Esophagus squamous epithelium (tissue), 4 donors: Measurements from ENCODE around the gene HTR2A.

Source experiments
- CTCF ChIP-seq, 6 experiments: fragments of 450-650 bp in 4 of 6; fragments of 200-600 bp in 2 of 6; sonication (generic) in 2 of 6; IDR thresholded peaks; one replicate each; pipeline ENCODE4 v1.5.1; 2016 to 2019; ENCODE audit warnings: antibody characterized with exemption in 6 of 6, mild to moderate bottlenecking in 4 of 6, moderate library complexity in 4 of 6
- POLR2A ChIP-seq, 4 donors: fragments of 450-650 bp; IDR thresholded peaks; one replicate each; pipeline ENCODE4 v1.6.1; 2017; ENCODE audit warnings: antibody characterized with exemption in 4 of 4, mild to moderate bottlenecking in 4 of 4, moderate library complexity in 3 of 4

GRCh38 chr13:46925486-46925885 is 28.6 kb upstream of the HTR2A start:
- TF ChIP-seq CTCF (IDR thresholded peaks at IDR 0.05) = no peak
- TF ChIP-seq POLR2A (IDR thresholded peaks at IDR 0.05) = no peak
